Colonic mucosa (tissue), 4 donors: Measurements from ENCODE around the gene BCL11B. TPM values are rescaled to one million over a fixed set of nuclear protein-coding genes. Genes with fewer than 3 reads are reported as not detected.
A peak's percentile ranks its signal among the peaks of the same experiment; 100 is the strongest.

Experiments used
- DNase-seq: peaks from one replicate; pipeline ENCODE4 v3.0.0-alpha.2; 2020
- H3K27ac ChIP-seq: fragments of 200-600 bp; one replicate; pipeline ENCODE4 v1.8.0; 2021
- H3K27me3 ChIP-seq: fragments of 200-600 bp; one replicate; pipeline ENCODE4 v1.8.0; 2021
- H3K36me3 ChIP-seq: fragments of 200-600 bp; one replicate; pipeline ENCODE4 v1.8.0; 2021
- H3K4me1 ChIP-seq: fragments of 200-600 bp; one replicate; pipeline ENCODE4 v1.8.0; 2021; ENCODE audit warnings: mild to moderate bottlenecking
- H3K4me3 ChIP-seq: fragments of 200-600 bp; one replicate; pipeline ENCODE4 v1.8.0; 2021
- H3K9ac ChIP-seq, 2 donors: one replicate each; pipeline ENCODE4 v1.7.0; 2013; ENCODE audit warnings: control low read depth in 2 of 2, low read depth in 2 of 2, low read length in 2 of 2
- H3K9me3 ChIP-seq: fragments of 200-600 bp; one replicate; pipeline ENCODE4 v1.8.0; 2021
- intact Hi-C: fragments of 100-400 bp; cut with DNase I; formaldehyde crosslinking; loops from one replicate; pipeline ENCODE4 v1.14.1; 2022
- total RNA-seq, 2 donors: library from RNA; stranded (reverse); fragmentation: NEBNext Ultra II Directional in 1 of 2; extraction: Animal tissue kit (Norgen Biotek cat#: 25700) in 1 of 2; gene quantifications; one replicate each; pipeline ENCODE4 v1.2.1, GENCODE V29; 2021
- TF ChIP-seq, protein P1 (sequence below): fragments of 200-600 bp; IDR thresholded peaks from one replicate; pipeline ENCODE4 v1.8.0; 2022; ENCODE audit warnings: antibody characterized with exemption, mild to moderate bottlenecking
- donor health status: healthy.
- donor health status: DM: no; HTN: no; CAD: no.
- donor health status: DM: no; HTN: no; CAD: no.

Gene BCL11B
- total RNA-seq, 2 donors from 2014 or later, result 5.6 to 10.4 TPM

DNA sequence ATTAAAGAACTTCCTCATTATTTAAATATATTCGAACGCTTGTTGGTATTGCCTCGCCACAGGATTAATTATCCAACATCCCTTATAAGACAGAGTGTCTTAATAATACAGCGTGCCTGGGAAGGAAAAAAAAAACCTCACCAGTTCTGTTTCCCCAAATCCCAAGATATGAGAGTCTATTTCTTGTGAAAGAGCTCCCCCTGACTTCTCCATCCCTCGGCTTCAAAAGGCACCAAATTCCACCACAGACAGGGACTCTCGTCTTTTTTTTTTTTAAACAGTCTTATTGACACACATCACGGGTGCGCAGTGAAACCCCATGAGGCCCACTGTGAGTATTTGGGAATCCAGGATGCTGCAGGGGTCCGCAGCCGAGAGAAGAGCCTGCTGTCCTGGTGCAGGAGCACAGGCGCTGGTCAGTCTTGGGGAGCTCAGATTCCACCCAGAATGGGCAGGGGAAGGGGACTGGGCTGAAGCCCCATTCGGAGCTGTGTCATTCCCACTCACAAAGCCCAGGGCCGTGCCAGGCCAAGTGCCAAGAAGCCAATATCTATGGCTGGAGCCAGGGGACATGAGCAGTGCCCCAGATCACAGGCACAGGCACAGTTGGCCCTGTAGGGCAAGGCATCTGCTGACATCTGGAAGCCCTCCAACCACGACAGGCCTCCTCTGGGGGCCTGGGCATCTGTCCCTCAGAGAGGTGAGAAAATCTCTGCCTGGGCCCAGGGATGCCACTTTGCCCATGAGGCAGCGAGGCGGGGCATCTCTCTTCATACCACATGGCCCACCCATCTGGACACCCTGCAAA, 71.9 kb downstream of the BCL11B start:
- H3K4me1 ChIP-seq, result no peaks in the 10 kb centered on the region
- no peak overlapping the region for H3K4me3 ChIP-seq
- no peak overlapping the region for H3K27ac ChIP-seq
- no peaks in the 10 kb centered on the region for H3K27me3 ChIP-seq
- no peaks in the 10 kb centered on the region for H3K9me3 ChIP-seq
- no peaks in the 10 kb centered on the region for H3K36me3 ChIP-seq
- no peak for DNase-seq
- intact Hi-C loops, result no loop called here
- H3K9ac ChIP-seq, result no peak overlapping the region
- TF ChIP-seq, protein P1, sequence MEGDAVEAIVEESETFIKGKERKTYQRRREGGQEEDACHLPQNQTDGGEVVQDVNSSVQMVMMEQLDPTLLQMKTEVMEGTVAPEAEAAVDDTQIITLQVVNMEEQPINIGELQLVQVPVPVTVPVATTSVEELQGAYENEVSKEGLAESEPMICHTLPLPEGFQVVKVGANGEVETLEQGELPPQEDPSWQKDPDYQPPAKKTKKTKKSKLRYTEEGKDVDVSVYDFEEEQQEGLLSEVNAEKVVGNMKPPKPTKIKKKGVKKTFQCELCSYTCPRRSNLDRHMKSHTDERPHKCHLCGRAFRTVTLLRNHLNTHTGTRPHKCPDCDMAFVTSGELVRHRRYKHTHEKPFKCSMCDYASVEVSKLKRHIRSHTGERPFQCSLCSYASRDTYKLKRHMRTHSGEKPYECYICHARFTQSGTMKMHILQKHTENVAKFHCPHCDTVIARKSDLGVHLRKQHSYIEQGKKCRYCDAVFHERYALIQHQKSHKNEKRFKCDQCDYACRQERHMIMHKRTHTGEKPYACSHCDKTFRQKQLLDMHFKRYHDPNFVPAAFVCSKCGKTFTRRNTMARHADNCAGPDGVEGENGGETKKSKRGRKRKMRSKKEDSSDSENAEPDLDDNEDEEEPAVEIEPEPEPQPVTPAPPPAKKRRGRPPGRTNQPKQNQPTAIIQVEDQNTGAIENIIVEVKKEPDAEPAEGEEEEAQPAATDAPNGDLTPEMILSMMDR, result no peak

DNA sequence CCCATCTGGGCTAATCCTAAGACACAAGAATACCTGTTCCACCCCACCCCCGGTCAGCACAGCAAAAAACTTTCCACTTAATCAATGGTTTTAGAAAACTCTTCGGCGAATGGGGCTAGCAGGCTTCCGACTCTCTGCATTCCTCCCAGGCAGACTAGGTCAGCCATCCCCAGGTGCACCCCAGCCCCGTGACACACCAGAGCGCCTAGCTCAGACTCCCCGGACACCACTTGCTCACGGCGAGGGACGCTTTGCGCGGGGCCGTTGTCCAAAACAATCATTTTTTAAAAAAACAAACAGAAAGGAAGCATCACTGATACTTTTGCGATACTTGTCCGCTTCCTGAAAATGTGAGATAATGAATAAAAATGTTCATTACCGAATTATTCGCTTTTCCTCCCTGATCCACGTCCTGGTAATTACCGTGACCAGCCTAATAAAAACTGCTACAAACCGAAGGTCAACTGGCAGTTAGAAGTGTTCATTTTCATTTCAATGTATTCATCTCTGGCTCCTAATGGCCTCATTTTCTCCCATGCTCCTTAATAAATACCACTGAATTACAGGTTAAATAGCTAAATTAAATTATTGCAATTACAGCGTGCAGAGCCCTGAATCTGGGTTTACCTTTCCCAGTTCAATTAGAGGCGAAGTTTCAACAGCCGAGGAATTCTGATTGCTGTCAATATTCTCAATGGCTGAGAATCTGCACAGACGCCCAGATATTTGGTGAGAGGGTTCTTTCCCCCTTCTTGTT, 73.1 kb downstream of the BCL11B start:
- H3K27ac ChIP-seq, result no peak overlapping the region
- no peaks in the 10 kb centered on the region for H3K27me3 ChIP-seq

DNA sequence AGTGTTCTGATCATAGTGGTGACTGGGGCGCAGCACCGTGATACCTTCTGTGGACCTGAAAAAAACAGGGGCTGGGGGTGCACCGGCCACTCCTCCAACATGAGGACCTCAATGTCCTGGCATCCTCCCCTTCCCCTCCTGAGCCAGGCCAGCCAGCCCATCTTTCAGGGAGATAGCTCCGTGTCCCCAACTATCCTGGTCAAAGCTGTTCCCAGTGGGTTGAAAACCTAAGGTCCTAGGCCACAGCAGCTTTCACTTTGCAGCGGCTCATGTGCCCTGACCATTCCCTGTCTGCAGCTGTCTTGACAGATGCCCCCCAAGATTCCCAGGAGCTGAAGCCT, 75.7 kb downstream of the BCL11B start:
- TF ChIP-seq, protein P1, result no peak
- intact Hi-C loops, result no loop called here
- DNase-seq, result no peak
- no peak overlapping the region for H3K4me3 ChIP-seq
- H3K4me1 ChIP-seq, result no peaks in the 10 kb centered on the region
- peak overlapping the region in 1 of 2 donors; percentile 8 for H3K9ac ChIP-seq
- no peak overlapping the region for H3K27ac ChIP-seq
- H3K36me3 ChIP-seq, result no peaks in the 10 kb centered on the region
- no peaks in the 10 kb centered on the region for H3K9me3 ChIP-seq
- H3K27me3 ChIP-seq, result no peaks in the 10 kb centered on the region

More for the DNA sequence above, 73.1 kb downstream of the BCL11B start:
- H3K4me3 ChIP-seq, result no peak overlapping the region
- H3K4me1 ChIP-seq, result no peaks in the 10 kb centered on the region
- no peaks in the 10 kb centered on the region for H3K36me3 ChIP-seq
- DNase-seq, result no peak
- intact Hi-C loops, result no loop called here
- H3K9ac ChIP-seq, result no peak overlapping the region
- TF ChIP-seq, protein P1, result no peak
- H3K9me3 ChIP-seq, result no peaks in the 10 kb centered on the region

DNA sequence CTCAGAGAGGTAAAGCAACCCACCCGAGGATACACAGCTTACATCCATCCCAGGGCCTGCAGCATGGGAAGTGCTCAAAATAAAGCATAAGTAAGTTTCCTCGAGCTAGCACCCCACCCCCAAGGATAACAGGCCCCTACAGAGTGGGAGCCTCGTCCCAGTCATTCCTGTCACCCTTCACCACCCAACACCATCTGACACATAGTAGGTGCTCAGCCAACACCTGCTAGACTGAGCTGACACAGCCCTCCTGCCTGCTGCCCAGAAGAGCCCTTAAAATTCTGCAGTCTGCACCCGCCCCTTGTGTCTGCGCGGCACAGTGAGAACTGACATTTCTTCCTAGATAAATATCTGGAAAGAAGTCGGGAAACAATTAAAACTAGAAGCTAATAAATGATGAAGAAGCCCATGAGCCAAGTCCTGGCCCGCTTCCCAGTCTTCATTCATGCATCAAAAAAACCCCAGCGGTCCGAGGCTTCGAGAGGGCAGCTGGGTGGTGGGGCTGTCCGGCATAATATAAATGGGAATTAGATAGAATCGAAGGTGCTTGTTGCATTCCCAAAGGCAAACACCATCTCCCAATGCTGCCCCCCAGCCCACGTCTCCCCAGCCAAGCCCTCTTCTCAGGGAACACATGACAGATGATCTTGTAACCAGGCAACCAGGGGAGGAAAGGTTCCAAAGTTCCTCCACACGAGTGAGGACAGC, 76.2 kb downstream of the BCL11B start:
- TF ChIP-seq, protein P1, result no peak
- Histone ChIP-seq H3K9ac (no peak overlapping the region), H3K27ac (no peak overlapping the region), H3K9me3 (no peaks in the 10 kb centered on the region), H3K27me3 (no peaks in the 10 kb centered on the region), H3K36me3 (no peaks in the 10 kb centered on the region), H3K4me3 (no peak overlapping the region), H3K4me1 (no peaks in the 10 kb centered on the region)
- no peak for DNase-seq
- intact Hi-C loops, result no loop called here

DNA sequence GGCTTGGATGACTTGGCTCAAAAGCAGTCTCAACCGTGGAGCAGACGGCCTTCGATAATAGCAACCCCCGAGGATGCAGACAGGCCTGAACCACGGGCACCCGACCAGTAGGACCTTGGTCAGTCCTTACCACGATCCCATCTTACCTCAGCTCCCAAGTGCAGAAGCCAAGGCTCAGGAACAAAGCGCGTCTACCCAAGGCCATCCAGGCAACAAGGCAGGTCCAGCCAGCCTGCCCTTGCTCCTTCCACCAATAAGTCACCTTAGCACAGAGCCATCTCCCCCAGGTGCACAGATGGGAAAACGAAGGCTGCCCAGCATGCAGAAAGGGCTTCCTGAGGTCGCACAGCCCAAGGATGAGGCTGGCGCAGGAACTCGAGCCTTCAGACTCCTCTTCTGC, 77.3 kb downstream of the BCL11B start:
- no peak overlapping the region for H3K27ac ChIP-seq
- H3K4me1 ChIP-seq, result no peaks in the 10 kb centered on the region
- H3K4me3 ChIP-seq, result no peak overlapping the region
- no peak overlapping the region for H3K9ac ChIP-seq
- H3K27me3 ChIP-seq, result no peaks in the 10 kb centered on the region
- TF ChIP-seq, protein P1, result no peak
- intact Hi-C loops, result no loop called here
- H3K9me3 ChIP-seq, result no peaks in the 10 kb centered on the region
- no peaks in the 10 kb centered on the region for H3K36me3 ChIP-seq
- DNase-seq, result no peak
